Cardiac muscle cell (in vitro differentiated cells and primary cell): ENCODE data around the gene RITA1. TPM values are rescaled to one million over a fixed set of nuclear protein-coding genes. Genes with fewer than 3 reads are reported as not detected.

Experiments used
- DNase-seq, 2 donors: peaks; one replicate each; pipeline versions ENCODE4 v3.0.0 to v3.0.0-alpha.2; 2010 to 2017; ENCODE audit warnings: low read depth in 1 of 2, low spot score in 1 of 2
- H3K27ac ChIP-seq: fragments of 200-600 bp; sonication (generic); 2 replicates; pipeline ENCODE4 v1.5.1; 2016
- H3K27me3 ChIP-seq: fragments of 200-600 bp; sonication (generic); 2 replicates; pipeline ENCODE4 v1.6.0; 2016; ENCODE audit warnings: control low read depth
- H3K36me3 ChIP-seq: fragments of 200-600 bp; sonication (generic); 2 replicates; pipeline ENCODE4 v1.5.1; 2016; ENCODE audit warnings: control low read depth
- H3K4me1 ChIP-seq: fragments of 200-600 bp; sonication (generic); 2 replicates; pipeline ENCODE4 v1.8.1; 2017; ENCODE audit warnings: low read depth, mild to moderate bottlenecking, mixed run types
- H3K4me3 ChIP-seq: fragments of 200-600 bp; sonication (generic); 2 replicates; pipeline ENCODE4 v1.5.1; 2016; ENCODE audit warnings: mild to moderate bottlenecking
- H3K9me3 ChIP-seq: fragments of 200-600 bp; sonication (generic); 2 replicates; pipeline ENCODE4 v1.5.1; 2017; ENCODE audit warnings: low read depth, mild to moderate bottlenecking, control low read depth
- CTCF ChIP-seq: IDR thresholded peaks from 2 replicates; pipeline ENCODE4 v1.5.1; 2012; ENCODE audit warnings: low read depth, mild to moderate bottlenecking, low read length
- polyA plus RNA-seq: library from polyadenylated mRNA; unstranded; fragments of >200 nt; fragmentation: Nextera tagmentation; extraction: Ambion mirVana; gene quantifications from 2 replicates; pipeline ENCODE4 v1.2.1, GENCODE V29; 2016
- total RNA-seq: library from RNA; depleted of rRNA; stranded (reverse); fragments of >200 nt; gene quantifications from 2 replicates; pipeline ENCODE4 v1.2.3, GENCODE V29; 2016

RITA1 gene
- total and polyA plus RNA-seq, 2 experiments from 2014 or later = 36.1 to 40.7 TPM

DNA sequence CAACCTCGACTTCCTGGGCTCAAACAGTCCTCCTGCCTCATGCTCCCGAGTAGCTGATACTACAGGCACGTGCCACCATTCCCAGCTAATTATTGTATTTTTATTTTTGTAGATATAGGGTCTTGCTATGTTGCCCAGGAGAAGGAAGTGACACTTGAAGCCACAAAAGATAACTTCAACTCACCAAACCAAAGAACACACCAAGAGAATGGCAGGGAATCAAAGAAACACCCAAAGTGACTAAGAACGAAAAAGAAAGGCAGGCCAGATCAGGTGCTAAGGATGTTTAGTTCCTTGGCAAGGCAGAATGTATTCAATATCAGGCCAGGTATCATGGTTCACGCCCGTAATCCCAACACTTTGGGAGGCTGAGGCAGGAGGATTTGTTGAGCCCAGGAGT is 25.6 kb downstream of the RITA1 start:
- H3K27me3 ChIP-seq = no peaks in the 10 kb centered on the region
- no peak overlapping the region for H3K4me3 ChIP-seq
- H3K4me1 ChIP-seq = no peaks in the 10 kb centered on the region
- H3K9me3 ChIP-seq = no peaks in the 10 kb centered on the region
- no peaks in the 10 kb centered on the region for H3K36me3 ChIP-seq
- no peak for DNase-seq
- no peak for TF ChIP-seq CTCF
- H3K27ac ChIP-seq = no peak overlapping the region

- H3K9me3 ChIP-seq = no peaks in the 10 kb centered on the region
- no peaks in the 10 kb centered on the region for H3K4me1 ChIP-seq
- no peak overlapping the region for H3K4me3 ChIP-seq
- no peak for TF ChIP-seq CTCF
- no peak overlapping the region for H3K27ac ChIP-seq
- peak in 1 of 2 donors; percentile 97 for DNase-seq
- H3K36me3 ChIP-seq = no peaks in the 10 kb centered on the region
- H3K27me3 ChIP-seq = no peaks in the 10 kb centered on the region
These were observed 29.4 kb downstream of the RITA1 start for GRCh38 chr12:113214895-113215400.

GRCh38 chr12:113216027-113216426 is 30.5 kb downstream of the RITA1 start:
- DNase-seq = no peak
- Histone ChIP-seq H3K9me3 (no peaks in the 10 kb centered on the region), H3K27ac (no peak overlapping the region), H3K4me1 (no peaks in the 10 kb centered on the region), H3K36me3 (no peaks in the 10 kb centered on the region), H3K27me3 (no peaks in the 10 kb centered on the region), H3K4me3 (no peak overlapping the region)
- no peak for TF ChIP-seq CTCF

GRCh38 chr12:113220593-113221180 is 35.2 kb downstream of the RITA1 start:
- Histone ChIP-seq H3K9me3 (no peaks in the 10 kb centered on the region), H3K4me3 (peak overlapping the region; percentile 28), H3K27me3 (no peaks in the 10 kb centered on the region), H3K27ac (no peak overlapping the region), H3K4me1 (peaks cover 2% of the 10 kb centered on the region), H3K36me3 (no peaks in the 10 kb centered on the region)
- DNase-seq = no peak
- TF ChIP-seq CTCF = no peak

- peak; percentile 100 for DNase-seq
- peaks cover 2% of the 10 kb centered on the region for H3K4me1 ChIP-seq
- no peak for TF ChIP-seq CTCF
- H3K9me3 ChIP-seq = no peaks in the 10 kb centered on the region
- no peaks in the 10 kb centered on the region for H3K27me3 ChIP-seq
- H3K4me3 ChIP-seq = peak within 1 kb of the TSS; percentile 50
- H3K27ac ChIP-seq = peak within 1 kb of the TSS; percentile 63
- H3K36me3 ChIP-seq = no peaks in the 10 kb centered on the region
These were observed 35.9 kb downstream of the RITA1 start, which contains the start of gene TPCN1 for GRCh38 chr12:113221181-113221996. TPCN1 (plus strand) TSS chr12:113221464; CDS start chr12:113226853, 5,389 bp downstream.
